ENCODE measurements around the gene PSRC1. TPM values are rescaled to one million over a fixed set of nuclear protein-coding genes. Genes with fewer than 3 reads are reported as not detected.
A peak's percentile ranks its signal among the peaks of the same experiment; 100 is the strongest.

PSRC1 gene
- total and polyA plus RNA-seq, 2 donors from 2014 or later: 3.5 to 4.2 TPM

DNA sequence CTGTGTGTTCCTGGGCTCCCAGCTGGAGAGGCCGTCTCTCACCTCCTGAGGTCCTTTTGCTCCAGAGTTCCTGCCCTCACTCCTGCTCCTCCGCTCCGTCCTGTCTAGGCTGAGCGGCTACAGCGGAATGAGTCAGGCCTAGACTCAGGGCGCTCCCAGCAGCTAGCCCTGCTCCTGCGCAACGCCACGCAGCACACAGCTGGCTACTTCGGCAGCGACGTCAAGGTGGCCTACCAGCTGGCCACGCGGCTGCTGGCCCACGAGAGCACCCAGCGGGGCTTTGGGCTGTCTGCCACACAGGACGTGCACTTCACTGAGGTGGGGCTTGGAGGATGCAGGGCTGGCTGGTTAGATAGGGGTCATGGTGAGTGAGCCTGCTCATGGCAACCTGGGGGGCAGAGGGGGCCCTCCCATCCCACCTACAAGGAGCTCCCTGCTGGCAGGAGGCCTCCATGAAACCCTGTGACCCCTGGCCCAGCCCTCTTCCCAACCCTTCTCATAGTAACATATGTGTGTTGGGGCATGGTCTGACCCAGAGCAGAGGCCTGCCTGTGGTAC lies 15.1 kb downstream of the PSRC1 start:
- H3K27ac ChIP-seq (ENCODE audit: low read depth in 2 of 2, low read length in 2 of 2): no peak overlapping the region
- H3K4me3 ChIP-seq (ENCODE audit: low read length in 3 of 3): no peak overlapping the region
- FAIRE-seq: no peak
- intact Hi-C loops (cut with DNase I): no loop called here
- H3K9me3 ChIP-seq (ENCODE audit: control insufficient read depth in 2 of 3, insufficient read depth in 1 of 3, low read length in 3 of 3): no peaks in the 10 kb centered on the region
- TF ChIP-seq, protein P1, sequence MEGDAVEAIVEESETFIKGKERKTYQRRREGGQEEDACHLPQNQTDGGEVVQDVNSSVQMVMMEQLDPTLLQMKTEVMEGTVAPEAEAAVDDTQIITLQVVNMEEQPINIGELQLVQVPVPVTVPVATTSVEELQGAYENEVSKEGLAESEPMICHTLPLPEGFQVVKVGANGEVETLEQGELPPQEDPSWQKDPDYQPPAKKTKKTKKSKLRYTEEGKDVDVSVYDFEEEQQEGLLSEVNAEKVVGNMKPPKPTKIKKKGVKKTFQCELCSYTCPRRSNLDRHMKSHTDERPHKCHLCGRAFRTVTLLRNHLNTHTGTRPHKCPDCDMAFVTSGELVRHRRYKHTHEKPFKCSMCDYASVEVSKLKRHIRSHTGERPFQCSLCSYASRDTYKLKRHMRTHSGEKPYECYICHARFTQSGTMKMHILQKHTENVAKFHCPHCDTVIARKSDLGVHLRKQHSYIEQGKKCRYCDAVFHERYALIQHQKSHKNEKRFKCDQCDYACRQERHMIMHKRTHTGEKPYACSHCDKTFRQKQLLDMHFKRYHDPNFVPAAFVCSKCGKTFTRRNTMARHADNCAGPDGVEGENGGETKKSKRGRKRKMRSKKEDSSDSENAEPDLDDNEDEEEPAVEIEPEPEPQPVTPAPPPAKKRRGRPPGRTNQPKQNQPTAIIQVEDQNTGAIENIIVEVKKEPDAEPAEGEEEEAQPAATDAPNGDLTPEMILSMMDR (IDR thresholded peaks at IDR 0.05; ENCODE audit: borderline replicate concordance, extremely low read depth, insufficient read depth): no peak
- DNase-seq: peak in 2 of 5 donors; percentile 39 to 57
- H3K36me3 ChIP-seq (ENCODE audit: control insufficient read depth in 2 of 3, insufficient read depth in 3 of 3, low read length in 3 of 3): no peaks in the 10 kb centered on the region
- H3K4me1 ChIP-seq (ENCODE audit: control insufficient read depth in 2 of 3, insufficient read depth in 2 of 3, low read depth in 1 of 3, low read length in 3 of 3): no peaks in the 10 kb centered on the region
- no peak overlapping the region for H3K9ac ChIP-seq (ENCODE audit: low read length in 3 of 3)
- no peaks in the 10 kb centered on the region for H3K27me3 ChIP-seq (ENCODE audit: control insufficient read depth, insufficient read depth, low read length)

DNA sequence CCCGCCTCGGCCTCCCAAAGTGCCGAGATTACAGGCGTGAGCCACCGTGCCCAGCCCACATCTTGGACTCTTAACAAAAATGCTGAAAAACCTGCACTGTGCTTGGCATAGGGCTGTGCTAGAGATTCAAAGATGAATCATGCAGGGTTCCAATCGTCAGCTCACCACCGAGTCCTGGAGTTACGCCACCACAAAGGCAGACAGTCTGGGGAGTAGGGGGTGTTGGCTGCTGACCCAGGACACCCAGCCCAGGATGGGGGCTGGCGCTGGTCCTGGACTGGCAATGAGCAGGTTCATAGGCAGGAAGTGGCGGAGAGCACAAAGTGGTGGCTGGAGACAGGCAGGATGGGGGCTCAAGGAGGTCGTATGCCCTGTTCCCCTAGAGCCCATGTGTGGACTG lies 16.0 kb downstream of the PSRC1 start:
- no peaks in the 10 kb centered on the region for H3K36me3 ChIP-seq (ENCODE audit: control insufficient read depth in 2 of 3, insufficient read depth in 3 of 3, low read length in 3 of 3)
- H3K4me3 ChIP-seq (ENCODE audit: low read length in 3 of 3): no peak overlapping the region
- intact Hi-C loops (cut with DNase I): no loop called here
- H3K27me3 ChIP-seq (ENCODE audit: control insufficient read depth, insufficient read depth, low read length): no peaks in the 10 kb centered on the region
- DNase-seq (peak in 1 of 5 donors; percentile 53), FAIRE-seq (no peak)
- TF ChIP-seq, protein P1 (IDR thresholded peaks at IDR 0.05; ENCODE audit: borderline replicate concordance, extremely low read depth, insufficient read depth): no peak
- no peak overlapping the region for H3K27ac ChIP-seq (ENCODE audit: low read depth in 2 of 2, low read length in 2 of 2)
- H3K9ac ChIP-seq (ENCODE audit: low read length in 3 of 3): no peak overlapping the region
- no peaks in the 10 kb centered on the region for H3K4me1 ChIP-seq (ENCODE audit: control insufficient read depth in 2 of 3, insufficient read depth in 2 of 3, low read depth in 1 of 3, low read length in 3 of 3)
- H3K9me3 ChIP-seq (ENCODE audit: control insufficient read depth in 2 of 3, insufficient read depth in 1 of 3, low read length in 3 of 3): no peaks in the 10 kb centered on the region

DNA sequence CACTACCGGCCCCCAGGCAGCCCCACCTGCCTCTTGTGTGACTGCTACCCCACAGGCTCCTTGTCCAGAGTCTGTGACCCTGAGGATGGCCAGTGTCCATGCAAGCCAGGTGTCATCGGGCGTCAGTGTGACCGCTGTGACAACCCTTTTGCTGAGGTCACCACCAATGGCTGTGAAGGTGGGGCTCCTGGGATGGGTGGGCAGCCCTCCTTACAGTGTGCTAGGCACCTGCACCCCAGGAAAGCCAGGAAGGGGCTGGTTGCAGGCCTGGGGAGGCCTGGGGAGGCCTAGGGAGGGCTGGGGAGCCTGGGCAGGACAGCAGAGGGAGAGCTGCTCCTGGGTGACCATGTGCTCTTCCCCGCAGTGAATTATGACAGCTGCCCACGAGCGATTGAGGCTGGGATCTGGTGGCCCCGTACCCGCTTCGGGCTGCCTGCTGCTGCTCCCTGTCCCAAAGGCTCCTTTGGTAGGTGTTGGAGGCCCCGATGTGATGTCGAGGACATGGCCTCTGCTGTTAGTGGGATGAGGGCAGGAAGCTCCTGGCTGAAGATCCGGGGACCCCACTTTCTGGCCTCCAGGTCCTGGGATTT lies 17.1 kb downstream of the PSRC1 start:
- H3K27me3 ChIP-seq (ENCODE audit: control insufficient read depth, insufficient read depth, low read length): no peaks in the 10 kb centered on the region
- intact Hi-C loops (cut with DNase I): no loop called here
- H3K9ac ChIP-seq (ENCODE audit: low read length in 3 of 3): no peak overlapping the region
- FAIRE-seq (no peak), DNase-seq (peak in 1 of 5 donors; percentile 65)
- TF ChIP-seq, protein P1 (IDR thresholded peaks at IDR 0.05; ENCODE audit: borderline replicate concordance, extremely low read depth, insufficient read depth): no peak
- no peaks in the 10 kb centered on the region for H3K36me3 ChIP-seq (ENCODE audit: control insufficient read depth in 2 of 3, insufficient read depth in 3 of 3, low read length in 3 of 3)
- H3K4me1 ChIP-seq (ENCODE audit: control insufficient read depth in 2 of 3, insufficient read depth in 2 of 3, low read depth in 1 of 3, low read length in 3 of 3): no peaks in the 10 kb centered on the region
- H3K4me3 ChIP-seq (ENCODE audit: low read length in 3 of 3): no peak overlapping the region
- no peak overlapping the region for H3K27ac ChIP-seq (ENCODE audit: low read depth in 2 of 2, low read length in 2 of 2)
- no peaks in the 10 kb centered on the region for H3K9me3 ChIP-seq (ENCODE audit: control insufficient read depth in 2 of 3, insufficient read depth in 1 of 3, low read length in 3 of 3)
